GM12878 (cell line): ENCODE results near the gene CDH18.

ENCODE experiments used
- BACH1 ChIP-seq: fragments of 450-650 bp; IDR thresholded peaks from 2 replicates; pipeline ENCODE4 v1.6.1; 2017; ENCODE audit warnings: mild to moderate bottlenecking, borderline replicate concordance
- BMI1 ChIP-seq: fragments of 450-650 bp; IDR thresholded peaks from 2 replicates; pipeline ENCODE4 v1.6.1; 2016; ENCODE audit warnings: mild to moderate bottlenecking, moderate library complexity, borderline replicate concordance
- CTCF ChIP-seq, 3 experiments: IDR thresholded peaks in 2 of 3; conservative IDR thresholded peaks in 1 of 3; 2 replicates each; pipeline ENCODE4 v1.5.1; 2011; ENCODE audit warnings: low read depth in 3 of 3, low read length in 3 of 3, mild to moderate bottlenecking in 3 of 3, control low read depth in 2 of 3, moderate library complexity in 2 of 3, inconsistent platforms in 1 of 3, mixed read lengths in 1 of 3; ENCODE audit not compliant: control insufficient read depth in 2 of 3, insufficient read depth in 1 of 3; ENCODE audit errors: extremely low read depth in 1 of 3
- DPF2 ChIP-seq: fragments of 450-650 bp; IDR thresholded peaks from 2 replicates; pipeline ENCODE4 v1.6.1; 2017; ENCODE audit warnings: mild to moderate bottlenecking
- EP300 ChIP-seq, 2 experiments: fragments of 150-350 bp in 1 of 2; IDR thresholded peaks; 2 replicates each; pipeline ENCODE4 v1.6.1; 2011 to 2012; ENCODE audit warnings: low read depth in 2 of 2, low read length in 2 of 2, borderline replicate concordance in 1 of 2, improper control_type of control experiment in 1 of 2, inconsistent platforms in 1 of 2; ENCODE audit not compliant: control insufficient read depth in 1 of 2
- MYC ChIP-seq: IDR thresholded peaks from 2 replicates; pipeline ENCODE4 v1.6.1; 2011; ENCODE audit warnings: mild to moderate bottlenecking, low read length, moderate library complexity, inconsistent platforms; ENCODE audit not compliant: insufficient read depth, insufficient replicate concordance, insufficient read length, severe bottlenecking
- PAX8 ChIP-seq: fragments of 450-650 bp; IDR thresholded peaks from 2 replicates; pipeline ENCODE4 v1.6.1; 2017; ENCODE audit warnings: mild to moderate bottlenecking, moderate library complexity
- POLR2A ChIP-seq: IDR thresholded peaks from 2 replicates; pipeline ENCODE4 v1.6.1; 2011; ENCODE audit warnings: low read depth, mild to moderate bottlenecking, low read length
- RFX5 ChIP-seq: IDR thresholded peaks from 2 replicates; pipeline ENCODE4 v1.6.1; 2011; ENCODE audit warnings: low read depth, low read length, improper control_type of control experiment
- SP1 ChIP-seq: IDR thresholded peaks from one replicate; pipeline ENCODE4 v1.6.1; 2011; ENCODE audit warnings: low read depth, low read length
- TCF12 ChIP-seq: IDR thresholded peaks from 2 replicates; pipeline ENCODE4 v1.6.1; 2011; ENCODE audit warnings: low read depth, mild to moderate bottlenecking, low read length
- USF2 ChIP-seq: IDR thresholded peaks from 2 replicates; pipeline ENCODE4 v1.6.1; 2011; ENCODE audit warnings: low read depth, low read length, improper control_type of control experiment, borderline replicate concordance
- ZNF274 ChIP-seq: IDR thresholded peaks from one replicate; pipeline ENCODE4 v1.8.0; 2011; ENCODE audit not compliant: insufficient read length, insufficient read depth
- ZNF592 ChIP-seq: fragments of 450-650 bp; IDR thresholded peaks from 2 replicates; pipeline ENCODE4 v1.6.1; 2017; ENCODE audit warnings: mild to moderate bottlenecking, moderate library complexity

- TF ChIP-seq USF2 (no peak), EP300 (IDR thresholded peaks at IDR 0.05; ENCODE audit: borderline replicate concordance in 1 of 2, control insufficient read depth in 1 of 2, low read depth in 2 of 2, low read length in 2 of 2) (no peak), MYC (no peak), TCF12 (no peak), ZNF274 (no peak), CTCF (IDR thresholded peaks at IDR 0.05 in 2 of 3, conservative IDR thresholded peaks at IDR 0.05 in 1 of 3; ENCODE audit: control insufficient read depth in 2 of 3, extremely low read depth in 1 of 3, insufficient read depth in 1 of 3, low read depth in 3 of 3, low read length in 3 of 3) (no peak), POLR2A (no peak), BACH1 (no peak), ZNF592 (no peak), PAX8 (no peak), DPF2 (no peak), SP1 (no peak), RFX5 (no peak), BMI1 (no peak)
Measured at GRCh38 chr5:19577882-19578281, 410.1 kb downstream of the CDH18 start.
